Astrocyte (in vitro differentiated cells and primary cell): ENCODE results near the gene ZCCHC24. TPM values are rescaled to one million over a fixed set of nuclear protein-coding genes. Genes with fewer than 3 reads are reported as not detected.

ENCODE experiments used
- DNase-seq: peaks from one replicate; pipeline ENCODE4 v3.0.0-alpha.2; 2010; ENCODE audit warnings: low read depth
- FAIRE-seq: peaks from 2 replicates; lab custom pipeline; 2011; peaks lifted over from hg19 to GRCh38; lab: Jason Lieb, UNC
- H2AFZ ChIP-seq: 2 replicates; pipeline ENCODE4 v1.6.0; 2012; ENCODE audit warnings: low read depth, low read length, inconsistent platforms
- H3K27ac ChIP-seq: 2 replicates; pipeline ENCODE4 v1.5.1; 2011; ENCODE audit warnings: low read depth, low read length, inconsistent platforms
- H3K27me3 ChIP-seq: 2 replicates; pipeline ENCODE4 v1.6.0; 2011; ENCODE audit warnings: low read length, inconsistent platforms; ENCODE audit not compliant: insufficient read depth
- H3K36me3 ChIP-seq: 2 replicates; pipeline ENCODE4 v1.5.1; 2011; ENCODE audit warnings: low read length, inconsistent platforms; ENCODE audit not compliant: insufficient read depth
- H3K4me1 ChIP-seq: 2 replicates; pipeline ENCODE4 v1.5.1; 2011; ENCODE audit warnings: low read length, inconsistent platforms; ENCODE audit not compliant: insufficient read depth
- H3K4me2 ChIP-seq: 2 replicates; pipeline ENCODE4 v1.6.0; 2012; ENCODE audit warnings: low read length, inconsistent platforms
- H3K4me3 ChIP-seq: 2 replicates; pipeline ENCODE4 v1.5.1; 2011; ENCODE audit warnings: low read depth, mild to moderate bottlenecking, low read length, inconsistent platforms; ENCODE audit not compliant: insufficient read depth
- H3K79me2 ChIP-seq: 2 replicates; pipeline ENCODE4 v1.6.0; 2012; ENCODE audit warnings: mild to moderate bottlenecking, low read length, inconsistent platforms; ENCODE audit not compliant: insufficient read depth
- H3K9ac ChIP-seq: 2 replicates; pipeline ENCODE4 v1.6.0; 2012; ENCODE audit warnings: mild to moderate bottlenecking, low read length, inconsistent platforms
- H3K9me3 ChIP-seq: 2 replicates; pipeline ENCODE4 v1.5.1; 2012; ENCODE audit warnings: low read depth, mild to moderate bottlenecking, low read length, inconsistent platforms; ENCODE audit not compliant: insufficient read depth
- H4K20me1 ChIP-seq: 2 replicates; pipeline ENCODE4 v1.6.0; 2012; ENCODE audit warnings: low read length, inconsistent platforms; ENCODE audit not compliant: insufficient read depth
- H3K27ac Mint-ChIP-seq: one replicate; pipeline ENCODE4 v1.8.0; 2021; ENCODE audit warnings: mild to moderate bottlenecking, mixed read lengths; ENCODE audit not compliant: unreplicated experiment
- H3K27me3 Mint-ChIP-seq: one replicate; pipeline ENCODE4 v1.8.0; 2021; ENCODE audit warnings: low read depth, mixed read lengths; ENCODE audit not compliant: unreplicated experiment
- H3K36me3 Mint-ChIP-seq: one replicate; pipeline ENCODE4 v1.8.0; 2021; ENCODE audit warnings: low read depth, mixed read lengths; ENCODE audit not compliant: unreplicated experiment
- H3K4me1 Mint-ChIP-seq: one replicate; pipeline ENCODE4 v1.8.0; 2021; ENCODE audit warnings: low read depth, mixed read lengths; ENCODE audit not compliant: unreplicated experiment
- H3K4me3 Mint-ChIP-seq: one replicate; pipeline ENCODE4 v1.8.0; 2021; ENCODE audit warnings: mild to moderate bottlenecking, moderate library complexity, mixed read lengths; ENCODE audit not compliant: unreplicated experiment
- H3K9me3 Mint-ChIP-seq: one replicate; pipeline ENCODE4 v1.8.0; 2021; ENCODE audit warnings: mild to moderate bottlenecking, mixed read lengths; ENCODE audit not compliant: unreplicated experiment
- EZH2 ChIP-seq: IDR thresholded peaks from 2 replicates; pipeline ENCODE4 v1.6.1; 2012; ENCODE audit warnings: mild to moderate bottlenecking, low read length, inconsistent platforms; ENCODE audit not compliant: insufficient read depth
- total RNA-seq: library from RNA; stranded (reverse); gene quantifications from 2 replicates; pipeline ENCODE4 v1.2.1, GENCODE V29; 2021
- TF ChIP-seq, protein P1 (sequence below): IDR thresholded peaks from 2 replicates; pipeline ENCODE4 v1.5.1; 2011; ENCODE audit warnings: low read depth, mild to moderate bottlenecking, inconsistent platforms, low read length, moderate library complexity; ENCODE audit not compliant: insufficient read depth

The ZCCHC24 gene
- total RNA-seq, 1 donor from 2014 or later, result 21.4 TPM

DNA sequence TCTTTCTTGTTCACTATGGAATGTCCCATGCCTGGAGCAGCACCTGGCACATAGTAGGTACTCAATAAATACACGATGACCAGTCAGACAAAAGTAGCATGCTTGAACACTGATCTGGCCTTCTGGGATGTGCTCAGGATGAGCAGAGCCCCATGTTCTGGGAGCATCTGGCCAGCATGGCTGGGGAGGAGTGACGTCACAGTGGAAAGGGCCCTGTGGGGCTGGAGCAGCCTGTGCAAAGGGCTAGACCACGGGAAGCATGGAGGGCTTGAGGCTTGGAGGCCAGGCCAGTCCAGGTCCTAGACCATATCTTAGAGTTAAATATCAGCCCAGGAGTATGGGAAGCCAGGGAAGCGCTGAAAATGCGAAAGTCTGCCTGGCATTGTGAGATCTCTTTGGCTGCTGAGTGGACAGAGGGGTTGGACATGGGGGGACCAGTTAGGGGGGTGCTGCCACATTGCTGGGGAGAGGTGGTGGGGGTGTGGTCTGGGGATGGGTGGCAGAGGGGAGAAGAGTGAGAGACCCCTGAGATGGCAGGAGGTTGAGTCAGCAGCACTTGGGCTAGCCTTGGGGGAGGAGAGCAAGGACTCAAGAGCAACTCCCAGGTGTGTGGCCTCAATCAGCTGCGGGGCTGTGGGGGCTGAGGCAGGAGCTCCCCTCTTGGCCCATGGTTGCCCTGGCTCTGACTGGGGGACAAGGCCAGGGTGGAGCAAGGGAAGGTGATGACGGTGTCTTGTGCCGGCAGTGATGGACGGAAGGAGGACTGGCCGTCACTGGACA, 34.9 kb downstream of the ZCCHC24 start:
- Histone ChIP-seq H3K4me2 (no peak overlapping the region), H3K79me2 (peaks cover 22% of the 10 kb centered on the region), H3K9ac (no peak overlapping the region), H4K20me1 (peaks cover 53% of the 10 kb centered on the region), H3K4me1 (peaks cover 23% of the 10 kb centered on the region), H3K36me3 (peaks cover 4% of the 10 kb centered on the region), H3K4me3 (no peak overlapping the region), H2AFZ (no peak overlapping the region), H3K9me3 (no peaks in the 10 kb centered on the region), H3K27ac (no peak overlapping the region), H3K27me3 (no peaks in the 10 kb centered on the region)
- no peak for DNase-seq
- Mint-ChIP-seq H3K4me3 (no peak overlapping the region), H3K4me1 (peaks cover 29% of the 10 kb centered on the region), H3K27me3 (peaks cover 9% of the 10 kb centered on the region), H3K9me3 (no peaks in the 10 kb centered on the region), H3K36me3 (peaks cover 18% of the 10 kb centered on the region), H3K27ac (peak overlapping the region; percentile 6)
- FAIRE-seq, result no peak
- TF ChIP-seq, protein P1, sequence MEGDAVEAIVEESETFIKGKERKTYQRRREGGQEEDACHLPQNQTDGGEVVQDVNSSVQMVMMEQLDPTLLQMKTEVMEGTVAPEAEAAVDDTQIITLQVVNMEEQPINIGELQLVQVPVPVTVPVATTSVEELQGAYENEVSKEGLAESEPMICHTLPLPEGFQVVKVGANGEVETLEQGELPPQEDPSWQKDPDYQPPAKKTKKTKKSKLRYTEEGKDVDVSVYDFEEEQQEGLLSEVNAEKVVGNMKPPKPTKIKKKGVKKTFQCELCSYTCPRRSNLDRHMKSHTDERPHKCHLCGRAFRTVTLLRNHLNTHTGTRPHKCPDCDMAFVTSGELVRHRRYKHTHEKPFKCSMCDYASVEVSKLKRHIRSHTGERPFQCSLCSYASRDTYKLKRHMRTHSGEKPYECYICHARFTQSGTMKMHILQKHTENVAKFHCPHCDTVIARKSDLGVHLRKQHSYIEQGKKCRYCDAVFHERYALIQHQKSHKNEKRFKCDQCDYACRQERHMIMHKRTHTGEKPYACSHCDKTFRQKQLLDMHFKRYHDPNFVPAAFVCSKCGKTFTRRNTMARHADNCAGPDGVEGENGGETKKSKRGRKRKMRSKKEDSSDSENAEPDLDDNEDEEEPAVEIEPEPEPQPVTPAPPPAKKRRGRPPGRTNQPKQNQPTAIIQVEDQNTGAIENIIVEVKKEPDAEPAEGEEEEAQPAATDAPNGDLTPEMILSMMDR, result no peak
- TF ChIP-seq EZH2, result no peak

DNA sequence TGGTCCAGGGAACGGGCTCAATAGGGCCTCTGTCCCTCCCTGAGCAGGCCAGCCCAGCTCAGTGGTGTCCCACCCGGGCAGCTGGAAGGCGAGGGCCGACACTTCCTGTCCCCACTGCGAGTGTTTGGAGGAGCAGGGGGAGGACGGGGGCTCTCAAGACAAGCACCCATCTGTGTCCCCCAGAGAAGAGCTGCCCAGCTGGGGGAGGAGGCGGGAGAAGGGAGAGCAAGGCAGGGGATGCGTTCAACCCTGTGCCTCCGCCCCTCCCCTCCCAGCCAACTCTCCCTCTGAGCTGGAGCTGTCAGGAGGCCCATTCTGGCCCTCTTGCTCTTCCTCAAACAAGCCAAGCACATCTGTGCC, 35.7 kb downstream of the ZCCHC24 start:
- FAIRE-seq (no peak), DNase-seq (no peak)
- H3K4me1 Mint-ChIP-seq, result peaks cover 31% of the 10 kb centered on the region
- H3K4me1 ChIP-seq, result peaks cover 26% of the 10 kb centered on the region
- peaks cover 9% of the 10 kb centered on the region for H3K27me3 Mint-ChIP-seq
- no peak overlapping the region for H3K4me3 ChIP-seq
- no peak overlapping the region for H3K4me2 ChIP-seq
- H3K79me2 ChIP-seq, result peaks cover 22% of the 10 kb centered on the region
- peaks cover 53% of the 10 kb centered on the region for H4K20me1 ChIP-seq
- H3K4me3 Mint-ChIP-seq, result no peak overlapping the region
- H2AFZ ChIP-seq, result no peak overlapping the region
- H3K27ac Mint-ChIP-seq, result no peak overlapping the region
- H3K27me3 ChIP-seq, result no peaks in the 10 kb centered on the region
- H3K9ac ChIP-seq, result no peak overlapping the region
- no peaks in the 10 kb centered on the region for H3K9me3 ChIP-seq
- peaks cover 16% of the 10 kb centered on the region for H3K36me3 Mint-ChIP-seq
- H3K27ac ChIP-seq, result no peak overlapping the region
- H3K36me3 ChIP-seq, result peaks cover 4% of the 10 kb centered on the region
- TF ChIP-seq, protein P1, result no peak
- no peak for TF ChIP-seq EZH2
- no peaks in the 10 kb centered on the region for H3K9me3 Mint-ChIP-seq

DNA sequence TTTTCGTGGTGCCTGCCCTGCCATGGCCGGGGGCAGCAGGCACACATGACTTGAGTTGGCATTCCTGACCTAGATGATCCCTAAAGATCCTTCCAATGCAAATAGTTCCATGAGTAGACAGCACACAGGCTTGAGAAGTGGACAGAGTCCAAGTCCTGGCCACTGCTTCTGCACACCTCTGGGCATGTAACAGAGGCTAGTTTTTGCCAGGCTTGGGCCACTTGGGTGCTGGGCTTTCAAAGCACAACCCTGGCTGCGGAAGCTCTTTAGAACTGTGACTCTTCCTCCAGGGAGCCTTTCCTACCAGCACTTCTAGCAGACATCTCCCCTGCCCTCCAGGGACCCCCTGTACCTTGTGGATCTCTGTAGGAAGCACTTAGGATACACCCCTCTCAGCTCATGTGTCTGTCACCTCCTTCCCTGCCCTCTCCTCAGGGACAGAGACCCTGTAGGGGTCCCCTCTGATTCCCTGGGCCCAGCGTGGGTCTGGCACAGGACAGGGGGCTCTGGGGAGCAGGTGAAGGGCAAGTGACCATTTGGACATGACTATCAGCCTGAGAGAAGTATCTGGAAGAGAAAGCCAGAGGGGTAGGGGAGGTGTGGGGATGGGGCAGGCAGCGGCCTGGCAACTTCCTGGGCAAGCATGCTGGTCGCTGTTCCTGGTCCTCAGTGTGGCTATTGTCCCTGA, 36.2 kb downstream of the ZCCHC24 start:
- H3K9ac ChIP-seq, result no peak overlapping the region
- H3K4me3 ChIP-seq, result no peak overlapping the region
- Mint-ChIP-seq H3K4me3 (no peak overlapping the region), H3K4me1 (peaks cover 32% of the 10 kb centered on the region), H3K9me3 (no peaks in the 10 kb centered on the region), H3K36me3 (peaks cover 16% of the 10 kb centered on the region), H3K27me3 (peaks cover 9% of the 10 kb centered on the region), H3K27ac (no peak overlapping the region)
- H3K9me3 ChIP-seq, result no peaks in the 10 kb centered on the region
- FAIRE-seq, result no peak
- peaks cover 4% of the 10 kb centered on the region for H3K36me3 ChIP-seq
- no peaks in the 10 kb centered on the region for H3K27me3 ChIP-seq
- DNase-seq, result no peak
- H3K79me2 ChIP-seq, result peaks cover 22% of the 10 kb centered on the region
- no peak overlapping the region for H3K27ac ChIP-seq
- H3K4me1 ChIP-seq, result peaks cover 31% of the 10 kb centered on the region
- H3K4me2 ChIP-seq, result no peak overlapping the region
- H2AFZ ChIP-seq, result no peak overlapping the region
- peaks cover 53% of the 10 kb centered on the region for H4K20me1 ChIP-seq
- TF ChIP-seq, protein P1, result no peak
